GM21367 (cell line): Measurements from ENCODE around the gene SLC29A4.
"Not testable (repeated sequence)": the region's sequence is repeated elsewhere in the genome, so short reads cannot be mapped to it uniquely, and the experiment has no call there.

Experiments
- ATAC-seq: cut with Tn5 transposase; IDR thresholded peaks from one replicate; pipeline ENCODE4 v1.9.1; 2021; ENCODE audit not compliant: unreplicated experiment

SLC29A4 gene

GRCh38 chr7:5320802-5321396 lies 38.2 kb downstream of the SLC29A4 start:
- ATAC-seq = no peak

GRCh38 chr7:5322621-5323410 lies 40.1 kb downstream of the SLC29A4 start:
- no peak for ATAC-seq

GRCh38 chr7:5323800-5324781 lies 41.3 kb downstream of the SLC29A4 start:
- not testable (repeated sequence) for ATAC-seq

- no peak for ATAC-seq
These were observed 42.2 kb downstream of the SLC29A4 start for GRCh38 chr7:5324961-5325360.

GRCh38 chr7:5330288-5330687 lies 47.5 kb downstream of the SLC29A4 start:
- ATAC-seq = no peak

- no peak for ATAC-seq
These were observed 49.8 kb downstream of the SLC29A4 start for GRCh38 chr7:5332579-5332978.

- no peak for ATAC-seq
These were observed 50.6 kb downstream of the SLC29A4 start for GRCh38 chr7:5333121-5334045.

GRCh38 chr7:5334671-5335070 lies 51.9 kb downstream of the SLC29A4 start:
- no peak for ATAC-seq

GRCh38 chr7:5337047-5337446 lies 54.3 kb downstream of the SLC29A4 start:
- no peak for ATAC-seq

- ATAC-seq = no peak
These were observed 57.2 kb downstream of the SLC29A4 start for GRCh38 chr7:5339955-5340354.

- ATAC-seq = no peak
These were observed 59.9 kb downstream of the SLC29A4 start for GRCh38 chr7:5342631-5343030.

GRCh38 chr7:5343884-5344283 lies 61.1 kb downstream of the SLC29A4 start:
- no peak for ATAC-seq

GRCh38 chr7:5344342-5344741 lies 61.6 kb downstream of the SLC29A4 start:
- no peak for ATAC-seq

GRCh38 chr7:5345171-5345570 lies 62.4 kb downstream of the SLC29A4 start:
- ATAC-seq = no peak

- ATAC-seq = no peak
These were observed 62.9 kb downstream of the SLC29A4 start for GRCh38 chr7:5345671-5346070.

GRCh38 chr7:5348134-5349004 lies 65.6 kb downstream of the SLC29A4 start:
- no peak for ATAC-seq

- no peak for ATAC-seq
These were observed 66.2 kb downstream of the SLC29A4 start for GRCh38 chr7:5349005-5349380.

GRCh38 chr7:5349437-5350173 lies 66.9 kb downstream of the SLC29A4 start:
- no peak for ATAC-seq

- ATAC-seq = no peak
These were observed 67.4 kb downstream of the SLC29A4 start for GRCh38 chr7:5350174-5350463.
